Upper lobe of left lung (tissue), 6 donors: ENCODE results near the gene MRPL52. TPM values are rescaled to one million over a fixed set of nuclear protein-coding genes. Genes with fewer than 3 reads are reported as not detected.
"Not testable (repeated sequence)": the region's sequence is repeated elsewhere in the genome, so short reads cannot be mapped to it uniquely, and the experiment has no call there.

ENCODE experiments used
- ATAC-seq, 2 donors: fragments of 200-7000 bp; cut with Tn5 transposase; one replicate each; pipeline ENCODE4 v1.9.1; 2022; ENCODE audit warnings: mild to moderate bottlenecking in 2 of 2, moderate library complexity in 2 of 2; ENCODE audit not compliant: low FRiP score in 2 of 2
- DNase-seq, 2 donors: peaks; one replicate each; pipeline ENCODE4 v3.0.0-alpha.2; 2019 to 2020
- H3K27ac ChIP-seq, 4 donors: fragments of 200-600 bp; sonication (generic); one replicate each; pipeline ENCODE4 v1.5.1; 2016 to 2019
- H3K27me3 ChIP-seq, 4 donors: fragments of 200-600 bp; sonication (generic); one replicate each; pipeline ENCODE4 v1.5.1; 2017 to 2019
- H3K36me3 ChIP-seq, 4 donors: fragments of 200-600 bp; sonication (generic); one replicate each; pipeline ENCODE4 v1.5.1; 2016 to 2019
- H3K4me1 ChIP-seq, 4 donors: fragments of 200-600 bp; sonication (generic); one replicate each; pipeline ENCODE4 v1.5.1; 2018 to 2019
- H3K4me3 ChIP-seq, 4 donors: fragments of 200-600 bp; sonication (generic); one replicate each; pipeline ENCODE4 v1.5.1; 2017 to 2019; ENCODE audit warnings: mild to moderate bottlenecking in 2 of 4, moderate library complexity in 1 of 4
- H3K9me3 ChIP-seq, 4 donors: fragments of 200-600 bp; sonication (generic); one replicate each; pipeline ENCODE4 v1.5.1; 2018 to 2019
- EP300 ChIP-seq, 4 donors: sonication (generic); formaldehyde crosslinking; IDR thresholded peaks; one replicate each; pipeline ENCODE4 v1.5.1; 2017; ENCODE audit warnings: antibody characterized with exemption in 4 of 4, control low read depth in 2 of 4
- POLR2A ChIP-seq, 4 donors: fragments of 450-650 bp; IDR thresholded peaks; one replicate each; pipeline ENCODE4 v1.5.1; 2016 to 2017; ENCODE audit warnings: antibody characterized with exemption in 4 of 4, mild to moderate bottlenecking in 2 of 4
- POLR2AphosphoS5 ChIP-seq, 2 donors: sonication (generic); formaldehyde crosslinking; IDR thresholded peaks; one replicate each; pipeline ENCODE4 v1.5.1; 2017; ENCODE audit warnings: antibody characterized with exemption in 2 of 2
- whole genome bisulfite sequencing, 2 donors: methylation state at CpG; one replicate each; pipeline ENCODE4 v1.1.5; 2017 to 2018; 5-methylcytosine and 5-hydroxymethylcytosine counted together
- total RNA-seq, 6 donors: library from RNA; depleted of rRNA in 4 of 6; stranded (reverse); fragments of >200 nt in 4 of 6; gene quantifications; one replicate each; pipeline versions ENCODE4 v1.1.0 to v1.2.1, GENCODE V29; 2016 to 2021
- TF ChIP-seq, protein P1 (sequence below), 6 experiments: fragments of 450-650 bp in 4 of 6; fragments of 200-600 bp in 2 of 6; sonication (generic) in 2 of 6; IDR thresholded peaks; one replicate each; pipeline ENCODE4 v1.5.1; 2016 to 2019; ENCODE audit warnings: antibody characterized with exemption in 6 of 6
- donor health status: DM: no; HTN: no; CAD: no; lungs with moderate emphysema.
- donor health status: DM: no; HTN: yes; CAD: no; lungs with severe emphysema.

The MRPL52 gene
- total RNA-seq, 6 donors from 2014 or later, result 9.4 to 88.2 (median 34.1) TPM

DNA sequence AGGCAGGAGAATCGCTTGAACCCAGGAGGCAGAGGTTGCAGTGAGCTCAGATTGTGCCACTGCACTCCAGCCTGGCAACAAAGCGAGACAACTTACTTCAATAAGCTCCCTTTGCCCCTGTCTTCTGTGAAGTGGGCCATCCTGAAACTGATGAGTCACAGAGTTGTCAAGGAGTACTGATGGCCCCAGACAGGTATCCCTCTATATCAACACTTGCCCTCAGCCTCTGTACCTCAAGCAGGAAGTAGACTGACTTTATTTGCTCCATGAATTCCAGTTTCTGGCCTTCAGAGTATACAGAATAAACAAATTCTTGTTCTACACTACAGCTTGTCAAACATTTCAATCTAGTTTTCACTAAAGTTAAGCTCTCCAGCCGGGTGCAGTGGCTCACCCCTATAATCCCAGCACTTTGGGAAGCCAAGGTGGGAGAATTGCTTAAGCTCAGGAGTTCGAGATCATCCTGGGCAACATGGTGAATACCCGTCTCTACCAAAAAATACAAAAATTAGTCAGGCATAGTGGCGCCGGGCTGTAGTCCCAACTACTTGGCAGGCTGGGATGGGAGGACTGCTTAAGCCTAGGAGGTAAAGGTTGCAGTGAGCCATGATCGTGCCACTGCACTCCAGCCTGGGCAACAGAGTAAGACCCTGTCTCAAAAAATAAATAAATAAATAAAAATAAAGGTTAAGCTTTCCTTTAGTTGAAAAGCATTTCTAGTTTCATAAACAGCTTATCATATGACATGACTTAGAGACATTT, 25.5 kb downstream of the MRPL52 start:
- Histone ChIP-seq H3K36me3 (no peaks in the 10 kb centered on the region), H3K4me3 (no peak overlapping the region), H3K27me3 (no peaks in the 10 kb centered on the region), H3K9me3 (no peaks in the 10 kb centered on the region), H3K4me1 (peaks cover 4 to 22% (median 17%) of the 10 kb centered on the region in 4 donors), H3K27ac (no peak overlapping the region)
- DNase-seq (no peak), ATAC-seq (no peak)
- TF ChIP-seq, protein P1, sequence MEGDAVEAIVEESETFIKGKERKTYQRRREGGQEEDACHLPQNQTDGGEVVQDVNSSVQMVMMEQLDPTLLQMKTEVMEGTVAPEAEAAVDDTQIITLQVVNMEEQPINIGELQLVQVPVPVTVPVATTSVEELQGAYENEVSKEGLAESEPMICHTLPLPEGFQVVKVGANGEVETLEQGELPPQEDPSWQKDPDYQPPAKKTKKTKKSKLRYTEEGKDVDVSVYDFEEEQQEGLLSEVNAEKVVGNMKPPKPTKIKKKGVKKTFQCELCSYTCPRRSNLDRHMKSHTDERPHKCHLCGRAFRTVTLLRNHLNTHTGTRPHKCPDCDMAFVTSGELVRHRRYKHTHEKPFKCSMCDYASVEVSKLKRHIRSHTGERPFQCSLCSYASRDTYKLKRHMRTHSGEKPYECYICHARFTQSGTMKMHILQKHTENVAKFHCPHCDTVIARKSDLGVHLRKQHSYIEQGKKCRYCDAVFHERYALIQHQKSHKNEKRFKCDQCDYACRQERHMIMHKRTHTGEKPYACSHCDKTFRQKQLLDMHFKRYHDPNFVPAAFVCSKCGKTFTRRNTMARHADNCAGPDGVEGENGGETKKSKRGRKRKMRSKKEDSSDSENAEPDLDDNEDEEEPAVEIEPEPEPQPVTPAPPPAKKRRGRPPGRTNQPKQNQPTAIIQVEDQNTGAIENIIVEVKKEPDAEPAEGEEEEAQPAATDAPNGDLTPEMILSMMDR (IDR thresholded peaks at IDR 0.05), result no peak
- TF ChIP-seq POLR2AphosphoS5 (IDR thresholded peaks at IDR 0.05) (no peak), POLR2A (IDR thresholded peaks at IDR 0.05) (no peak), EP300 (IDR thresholded peaks at IDR 0.05) (no peak)
- WGBS, 2 donors, result 83 to 92% methylated on average over 7 to 8 of the region's 8 CpGs

DNA sequence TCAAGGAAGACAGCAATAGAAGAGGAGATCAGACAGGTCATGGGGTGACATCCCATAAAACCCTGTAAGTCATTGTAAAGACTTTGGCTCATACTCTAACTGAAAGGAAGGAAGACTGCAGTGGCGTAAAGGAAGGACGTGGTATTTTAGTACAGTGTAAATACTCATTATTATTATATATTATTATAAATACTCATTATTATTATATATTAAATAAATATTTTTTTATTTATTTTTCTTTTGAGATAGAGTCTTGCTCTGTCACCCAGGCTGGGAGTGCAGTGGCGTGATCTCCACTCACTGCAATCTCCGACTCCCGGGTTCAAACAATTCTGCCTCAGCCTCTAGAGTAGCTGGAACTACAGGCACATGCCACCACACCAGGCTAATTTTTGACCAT, 26.7 kb downstream of the MRPL52 start:
- Histone ChIP-seq H3K4me1 (peaks cover 4 to 12% (median 8%) of the 10 kb centered on the region in 4 donors), H3K27me3 (no peaks in the 10 kb centered on the region), H3K9me3 (no peaks in the 10 kb centered on the region), H3K36me3 (no peaks in the 10 kb centered on the region), H3K4me3 (no peak overlapping the region), H3K27ac (no peak overlapping the region)
- no peak for ATAC-seq
- 90 to 91% methylated on average over 5 of the region's 5 CpGs for WGBS, 2 donors
- TF ChIP-seq POLR2AphosphoS5 (IDR thresholded peaks at IDR 0.05) (no peak), POLR2A (IDR thresholded peaks at IDR 0.05) (no peak), EP300 (IDR thresholded peaks at IDR 0.05) (no peak)
- TF ChIP-seq, protein P1 (IDR thresholded peaks at IDR 0.05), result no peak
- DNase-seq, result no peak

DNA sequence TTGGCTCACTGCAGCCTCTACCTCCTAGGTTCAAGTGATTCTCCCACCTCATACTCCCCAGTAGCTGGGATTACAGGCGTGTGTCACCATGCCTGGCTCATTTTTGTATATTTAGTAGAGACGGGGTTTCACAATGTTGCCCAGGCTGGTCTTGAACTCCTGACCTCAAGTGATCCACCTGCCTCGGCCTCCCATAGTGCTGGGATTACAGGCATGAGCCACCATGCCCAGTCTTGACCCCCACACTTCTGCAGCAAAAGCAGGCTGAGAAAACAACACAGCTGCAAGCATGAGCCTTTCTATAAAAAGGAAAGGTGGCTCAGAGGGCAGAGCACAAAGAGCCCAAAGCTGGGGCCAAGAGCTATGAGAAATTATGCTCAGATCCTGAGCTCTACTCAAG, 30.7 kb downstream of the MRPL52 start:
- H3K4me3 ChIP-seq, DNase-seq, H3K27ac ChIP-seq, H3K27me3 ChIP-seq, H3K4me1 ChIP-seq, H3K36me3 ChIP-seq, H3K9me3 ChIP-seq, ATAC-seq: not testable (repeated sequence)
- WGBS, 2 donors, result 57 to 90% methylated on average over 3 of the region's 3 CpGs

DNA sequence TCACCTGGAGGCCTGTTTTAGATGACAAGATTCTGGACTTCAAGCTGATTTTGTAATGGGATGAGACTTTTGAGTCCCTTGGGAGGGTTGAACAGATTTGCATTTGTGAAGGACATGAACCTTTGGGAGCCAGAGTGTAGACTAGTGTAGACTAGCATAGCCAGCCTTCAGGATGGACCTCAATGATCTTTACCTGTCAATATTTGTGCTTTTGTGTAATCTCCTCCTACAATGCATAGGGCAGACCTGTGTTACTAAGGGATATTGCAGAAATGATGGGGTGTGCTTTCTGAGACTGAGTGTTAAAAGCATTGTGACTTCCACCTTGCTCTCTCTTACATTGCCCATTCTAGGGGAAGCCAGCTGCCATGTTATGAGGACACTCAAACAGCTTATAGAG, 32.0 kb downstream of the MRPL52 start:
- TF ChIP-seq, protein P1 (IDR thresholded peaks at IDR 0.05), result no peak
- TF ChIP-seq POLR2AphosphoS5 (IDR thresholded peaks at IDR 0.05) (no peak), POLR2A (IDR thresholded peaks at IDR 0.05) (no peak), EP300 (IDR thresholded peaks at IDR 0.05) (no peak)
- ATAC-seq (peak in 1 of 2 donors; percentile 26), DNase-seq (no peak)
- H3K4me1 ChIP-seq, result no peaks in the 10 kb centered on the region
- no peaks in the 10 kb centered on the region for H3K9me3 ChIP-seq
- no peak overlapping the region for H3K27ac ChIP-seq
- no peaks in the 10 kb centered on the region for H3K36me3 ChIP-seq
- H3K4me3 ChIP-seq, result no peak overlapping the region
- H3K27me3 ChIP-seq, result no peaks in the 10 kb centered on the region

DNA sequence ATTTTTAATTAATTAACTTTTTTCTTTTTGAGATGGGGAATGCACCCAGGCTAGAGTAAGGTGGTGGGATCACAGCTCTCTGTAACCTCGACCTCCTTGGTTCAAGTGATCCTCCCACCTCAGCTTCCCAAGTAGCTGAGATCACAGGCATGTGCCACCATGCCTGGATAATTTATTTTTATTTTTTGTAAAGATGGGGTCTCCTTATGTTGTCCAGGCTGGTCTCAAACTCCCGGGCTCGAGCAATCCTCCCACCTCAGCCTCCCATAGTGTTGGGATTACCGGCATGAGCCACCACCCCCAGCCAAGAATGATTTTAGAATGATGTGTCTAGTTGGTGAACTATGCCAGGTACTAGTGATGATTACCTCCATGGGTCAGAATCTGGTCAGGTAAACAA, 35.3 kb downstream of the MRPL52 start:
- Histone ChIP-seq H3K27ac (no peak overlapping the region), H3K9me3 (no peaks in the 10 kb centered on the region), H3K27me3 (no peaks in the 10 kb centered on the region), H3K36me3 (no peaks in the 10 kb centered on the region), H3K4me1 (peaks cover under 1 to 4% (median 1%) of the 10 kb centered on the region in 4 donors), H3K4me3 (no peak overlapping the region)
- DNase-seq, result no peak
- no peak for TF ChIP-seq EP300 (IDR thresholded peaks at IDR 0.05)
- no peak for TF ChIP-seq POLR2A (IDR thresholded peaks at IDR 0.05)
- TF ChIP-seq, protein P1 (IDR thresholded peaks at IDR 0.05), result no peak
- TF ChIP-seq POLR2AphosphoS5 (IDR thresholded peaks at IDR 0.05), result no peak
- no peak for ATAC-seq
- 78 to 85% methylated on average over 4 of the region's 4 CpGs for WGBS, 2 donors
